IPS-NIHi7 (cell line): ENCODE measurements around the gene USH1C.
A peak's percentile ranks its signal among the peaks of the same experiment; 100 is the strongest.

Experiments used
- DNase-seq: peaks from one replicate; pipeline ENCODE4 v3.0.0; 2012; ENCODE audit warnings: mixed read lengths; ENCODE audit errors: extremely low spot score

USH1C gene

GRCh38 chr11:17571431-17572358 lies 27.5 kb upstream of the USH1C start:
- no peak for DNase-seq

GRCh38 chr11:17570034-17570433 lies 25.8 kb upstream of the USH1C start:
- DNase-seq, result no peak

GRCh38 chr11:17568944-17569343 lies 24.7 kb upstream of the USH1C start:
- DNase-seq, result no peak

- peak; percentile 48 for DNase-seq
Observed at GRCh38 chr11:17564687-17565042, 20.4 kb upstream of the USH1C start.

- no peak for DNase-seq
Observed at GRCh38 chr11:17563961-17564686, 19.9 kb upstream of the USH1C start.

GRCh38 chr11:17563231-17563646 lies 19.0 kb upstream of the USH1C start:
- peak; percentile 61 for DNase-seq

- no peak for DNase-seq
Observed at GRCh38 chr11:17561526-17561925, 17.3 kb upstream of the USH1C start.

- DNase-seq, result no peak
Observed at GRCh38 chr11:17561111-17561415, 16.8 kb upstream of the USH1C start.

- DNase-seq, result no peak
Observed at GRCh38 chr11:17560281-17561110, 16.3 kb upstream of the USH1C start.

GRCh38 chr11:17559341-17560087 lies 15.3 kb upstream of the USH1C start:
- no peak for DNase-seq

- DNase-seq, result no peak
Observed at GRCh38 chr11:17558916-17559315, 14.7 kb upstream of the USH1C start.

- DNase-seq, result no peak
Observed at GRCh38 chr11:17558025-17558780, 14.0 kb upstream of the USH1C start.

- DNase-seq, result no peak
Observed at GRCh38 chr11:17556999-17557398, 12.8 kb upstream of the USH1C start.

GRCh38 chr11:17554487-17554886 lies 10.3 kb upstream of the USH1C start:
- no peak for DNase-seq

- no peak for DNase-seq
Observed at GRCh38 chr11:17553249-17553546, 9.0 kb upstream of the USH1C start.

GRCh38 chr11:17552392-17553248 lies 8.4 kb upstream of the USH1C start:
- DNase-seq, result no peak

GRCh38 chr11:17552041-17552355 lies 7.8 kb upstream of the USH1C start:
- no peak for DNase-seq

- DNase-seq, result no peak
Observed at GRCh38 chr11:17551347-17552040, 7.3 kb upstream of the USH1C start.

- DNase-seq, result no peak
Observed at GRCh38 chr11:17550450-17551346, 6.5 kb upstream of the USH1C start.
